Stimulated activated CD4-positive, alpha-beta T cell treated with anti-CD3 and anti-CD28 coated beads, Interleukin-12 subunit alpha, Interleukin-12 subunit beta, amount 100 ng/mL, for 4 hours (primary cell): ENCODE measurements around the gene GNRHR.
"Not testable (repeated sequence)": the region's sequence is repeated elsewhere in the genome, so short reads cannot be mapped to it uniquely, and the experiment has no call there.

ENCODE experiments used
- DNase-seq: peaks from one replicate; pipeline ENCODE4 v3.0.0-alpha.2; 2020

The GNRHR gene, protein sequence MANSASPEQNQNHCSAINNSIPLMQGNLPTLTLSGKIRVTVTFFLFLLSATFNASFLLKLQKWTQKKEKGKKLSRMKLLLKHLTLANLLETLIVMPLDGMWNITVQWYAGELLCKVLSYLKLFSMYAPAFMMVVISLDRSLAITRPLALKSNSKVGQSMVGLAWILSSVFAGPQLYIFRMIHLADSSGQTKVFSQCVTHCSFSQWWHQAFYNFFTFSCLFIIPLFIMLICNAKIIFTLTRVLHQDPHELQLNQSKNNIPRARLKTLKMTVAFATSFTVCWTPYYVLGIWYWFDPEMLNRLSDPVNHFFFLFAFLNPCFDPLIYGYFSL

DNA sequence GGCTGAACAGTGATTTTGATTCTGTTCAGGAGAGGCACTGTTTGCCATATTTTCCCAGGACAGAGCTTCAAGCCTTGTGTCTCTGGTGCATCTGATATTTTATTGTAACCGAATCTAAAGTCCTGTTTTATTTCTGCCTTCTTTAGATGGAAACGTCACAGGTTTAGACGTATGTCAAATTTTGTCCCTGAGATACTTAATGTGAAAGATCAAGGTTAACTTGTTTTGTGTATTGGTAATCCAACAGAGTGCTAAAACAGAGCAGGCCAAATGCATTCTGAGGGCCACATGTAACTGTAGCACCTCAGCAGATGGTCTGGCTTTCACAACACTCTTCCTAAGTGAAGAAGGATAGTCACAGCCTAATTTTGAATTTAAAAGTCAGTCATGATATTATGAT lies at the start of gene GNRHR:
GNRHR (minus strand) TSS at position 101 of the 400 bp plus-strand sequence; CDS start at position 48, 53 bp downstream.
- DNase-seq, result no peak

DNA sequence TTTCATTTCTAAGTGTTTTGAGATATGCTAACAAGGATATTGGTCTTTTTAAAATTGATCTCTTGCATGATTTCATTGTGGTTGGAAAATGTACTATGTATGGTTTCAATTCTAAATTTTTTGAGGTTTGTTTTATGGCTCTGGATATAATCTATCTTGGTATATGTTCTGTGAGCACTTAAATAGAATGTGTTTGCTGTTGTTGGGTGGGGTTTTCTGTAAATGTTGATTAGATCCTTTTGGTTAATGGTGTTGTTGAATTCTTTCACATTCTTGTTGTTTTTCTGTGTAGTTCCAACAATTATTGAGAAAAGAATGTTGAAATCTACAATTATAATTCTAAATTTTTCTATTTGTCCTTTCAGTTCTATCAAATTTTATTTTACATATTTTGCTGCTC lies 42.6 kb upstream of the GNRHR start:
- no peak for DNase-seq

DNA sequence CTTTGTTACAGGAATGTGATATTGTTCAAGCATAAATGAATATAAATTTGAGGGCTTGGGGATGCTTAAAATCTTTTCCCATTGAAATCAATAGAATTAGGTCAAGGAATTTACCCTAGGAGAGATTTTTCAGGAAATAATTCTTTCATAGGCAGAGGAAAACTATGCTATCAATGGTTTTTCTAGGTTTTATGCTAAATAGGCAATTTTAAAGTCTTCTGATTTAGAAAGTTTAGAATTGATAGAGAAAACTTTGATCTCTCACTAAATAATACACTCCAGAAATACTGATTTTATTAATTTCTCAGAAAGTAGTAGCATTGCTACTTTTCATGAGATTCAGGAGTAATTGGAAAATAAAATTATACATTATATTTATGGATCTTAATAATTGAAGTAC lies 36.5 kb upstream of the GNRHR start:
- DNase-seq, result no peak

- DNase-seq, result no peak
These were observed 33.1 kb upstream of the GNRHR start for GRCh38 chr4:67787311-67787710.

DNA sequence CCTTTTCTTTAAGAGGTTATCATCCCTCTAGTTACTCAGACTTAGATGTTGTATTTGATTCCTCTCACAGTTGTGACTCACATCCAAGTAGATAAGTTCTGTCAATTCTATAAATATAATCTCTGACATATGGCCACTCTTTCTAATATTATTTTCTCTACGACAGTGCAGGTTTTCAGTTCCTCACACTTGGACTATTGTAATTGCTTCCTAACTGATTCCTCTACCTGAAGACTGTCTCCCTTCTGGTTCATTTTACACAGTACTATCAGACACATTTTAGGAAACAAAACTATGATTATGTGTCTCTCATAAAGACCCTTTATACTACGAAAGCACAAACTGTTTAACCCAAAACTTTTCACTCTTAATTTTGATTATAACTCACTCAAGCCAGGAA lies 31.3 kb upstream of the GNRHR start:
- DNase-seq, result no peak

DNA sequence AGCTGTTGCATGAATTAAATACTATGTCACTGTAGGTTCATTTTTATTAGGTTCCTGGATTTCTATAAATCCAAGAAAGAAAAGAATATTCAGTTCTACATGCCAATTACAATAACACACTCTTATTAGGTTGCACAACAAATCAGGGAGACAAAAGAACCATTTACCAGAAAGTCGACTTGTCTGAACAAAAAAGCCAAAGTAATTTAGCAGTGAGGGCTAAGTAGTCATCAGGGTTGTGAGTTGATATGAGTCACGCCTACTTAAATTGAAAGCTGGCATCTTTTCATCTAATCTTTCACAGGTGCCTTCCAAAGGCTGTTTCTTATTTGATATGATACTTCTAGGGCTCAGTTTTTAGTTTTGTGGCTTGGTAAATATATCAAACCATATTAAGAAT lies 25.4 kb upstream of the GNRHR start:
- no peak for DNase-seq

- no peak for DNase-seq
These were observed 22.6 kb upstream of the GNRHR start for GRCh38 chr4:67776746-67777145.

GRCh38 chr4:67770422-67770821 lies 16.2 kb upstream of the GNRHR start:
- no peak for DNase-seq

DNA sequence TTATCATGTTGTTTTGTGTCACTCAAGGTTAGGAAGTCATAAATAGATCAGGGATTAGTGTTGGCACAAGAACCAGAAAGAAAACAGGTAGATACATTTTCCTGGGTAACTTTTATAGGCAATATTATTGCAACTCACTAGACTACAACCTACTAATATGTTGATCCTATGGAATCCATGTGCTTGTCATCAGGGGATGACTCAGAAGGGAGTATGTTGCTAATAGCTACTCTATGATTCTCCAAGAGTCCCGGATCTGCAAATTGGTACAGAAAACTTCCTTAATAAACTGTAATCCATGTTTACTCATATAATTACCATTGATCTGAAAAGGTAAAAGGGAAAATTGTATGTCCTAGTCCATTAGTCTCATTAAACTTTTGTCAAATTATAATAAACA lies 11.7 kb upstream of the GNRHR start:
- no peak for DNase-seq

DNA sequence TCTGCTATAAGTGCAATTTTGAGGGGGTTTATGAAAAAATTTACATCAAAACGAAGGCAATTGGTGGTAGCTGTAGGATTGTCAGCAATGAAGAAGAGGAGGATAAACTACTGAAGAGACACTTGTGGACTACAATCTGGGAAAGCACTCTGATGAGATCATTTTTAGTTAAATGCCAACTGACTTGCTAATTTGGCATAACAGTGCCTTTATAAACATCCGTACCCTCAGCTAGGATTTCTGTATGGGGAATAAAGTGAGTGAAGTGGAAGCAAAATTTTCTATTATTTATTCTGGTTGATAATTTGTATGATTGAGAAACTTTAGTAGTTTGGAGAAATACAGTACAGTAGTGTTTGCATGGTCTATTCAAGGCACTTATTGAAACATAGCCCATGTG lies 11.2 kb upstream of the GNRHR start:
- no peak for DNase-seq

GRCh38 chr4:67764183-67764582 lies 10.0 kb upstream of the GNRHR start:
- no peak for DNase-seq

- no peak for DNase-seq
These were observed 7.9 kb upstream of the GNRHR start for GRCh38 chr4:67762086-67762485.

GRCh38 chr4:67756991-67757390 lies 2.8 kb upstream of the GNRHR start:
- DNase-seq, result not testable (repeated sequence)

- no peak for DNase-seq
These were observed 1.8 kb upstream of the GNRHR start for GRCh38 chr4:67755974-67756373.

- no peak for DNase-seq
These were observed 2.9 kb downstream of the GNRHR start for GRCh38 chr4:67751260-67751659.

DNA sequence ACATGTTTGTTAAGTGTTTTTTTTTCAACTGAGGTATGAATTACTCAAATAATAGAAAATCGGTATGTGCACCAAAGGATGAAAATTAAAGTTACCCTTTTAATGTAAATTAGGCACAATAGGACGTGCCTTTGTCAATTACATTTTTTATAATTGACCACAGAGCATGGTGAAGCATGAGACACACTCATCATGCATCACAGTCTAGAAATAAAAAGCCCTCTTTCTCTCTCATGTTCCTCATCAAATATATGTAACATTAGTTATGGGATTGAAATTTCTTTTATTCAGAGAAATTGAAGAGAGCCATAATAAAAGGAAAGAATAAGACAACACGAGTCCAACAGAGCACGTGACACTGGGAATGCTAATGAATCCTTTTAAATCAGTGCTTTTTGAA lies 3.5 kb downstream of the GNRHR start:
- DNase-seq, result no peak

DNA sequence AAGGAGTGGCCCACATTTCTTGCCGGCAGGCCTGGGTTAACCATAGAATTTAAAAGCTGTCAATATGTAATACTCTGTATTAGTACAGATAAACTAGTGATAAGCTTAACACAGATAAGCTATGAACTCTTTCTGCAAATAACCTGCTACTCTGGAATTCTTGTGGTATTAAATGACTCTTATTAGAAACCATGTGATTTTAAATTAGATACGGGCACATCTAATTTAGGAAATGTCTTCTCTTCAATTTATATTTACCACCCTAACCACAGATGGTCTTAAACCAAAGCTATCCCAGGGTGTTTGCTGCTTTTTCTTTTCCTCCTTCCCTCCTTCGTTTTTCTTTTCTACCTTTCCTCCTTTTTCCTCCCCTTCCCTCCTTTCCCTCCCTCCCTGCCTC lies 4.9 kb downstream of the GNRHR start:
- DNase-seq, result no peak

- no peak for DNase-seq
These were observed 7.2 kb downstream of the GNRHR start for GRCh38 chr4:67746797-67747495.

DNA sequence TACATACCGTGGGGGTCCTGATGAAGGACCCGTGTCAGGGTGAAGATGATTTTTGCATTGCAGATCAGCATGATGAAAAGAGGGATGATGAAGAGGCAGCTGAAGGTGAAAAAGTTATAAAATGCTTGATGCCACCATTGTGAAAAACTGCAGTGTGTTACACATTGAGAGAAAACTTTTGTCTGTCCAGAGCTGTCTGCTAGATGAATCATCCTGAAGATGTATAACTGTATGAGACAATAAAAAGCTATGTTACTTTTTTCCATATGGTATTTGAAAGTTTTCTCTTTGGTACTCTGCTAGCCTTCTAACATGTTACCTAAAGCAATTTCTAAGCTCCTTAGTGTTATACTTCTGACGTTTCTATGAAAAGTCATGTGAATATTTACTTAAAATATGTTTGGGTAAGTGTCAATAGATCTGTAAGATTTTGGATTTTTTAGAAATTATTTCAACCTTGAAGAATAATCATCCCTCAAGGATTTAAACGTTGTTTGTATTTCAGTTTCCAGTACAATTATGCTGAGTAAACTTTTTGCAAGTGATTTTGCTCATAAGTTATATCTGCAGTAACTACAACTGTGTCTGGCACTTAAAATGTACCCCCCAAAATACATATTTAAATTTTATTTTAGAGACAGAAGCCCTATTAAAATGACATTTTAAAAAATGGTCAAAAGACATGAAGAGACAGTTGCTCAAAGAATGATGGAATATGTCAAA lies 9.5 kb downstream of the GNRHR start:
- DNase-seq, result no peak

- no peak for DNase-seq
These were observed 11.0 kb downstream of the GNRHR start for GRCh38 chr4:67743194-67743593.

GRCh38 chr4:67736262-67736661 lies 17.9 kb downstream of the GNRHR start:
- no peak for DNase-seq

GRCh38 chr4:67735325-67735724 lies 18.9 kb downstream of the GNRHR start:
- no peak for DNase-seq

DNA sequence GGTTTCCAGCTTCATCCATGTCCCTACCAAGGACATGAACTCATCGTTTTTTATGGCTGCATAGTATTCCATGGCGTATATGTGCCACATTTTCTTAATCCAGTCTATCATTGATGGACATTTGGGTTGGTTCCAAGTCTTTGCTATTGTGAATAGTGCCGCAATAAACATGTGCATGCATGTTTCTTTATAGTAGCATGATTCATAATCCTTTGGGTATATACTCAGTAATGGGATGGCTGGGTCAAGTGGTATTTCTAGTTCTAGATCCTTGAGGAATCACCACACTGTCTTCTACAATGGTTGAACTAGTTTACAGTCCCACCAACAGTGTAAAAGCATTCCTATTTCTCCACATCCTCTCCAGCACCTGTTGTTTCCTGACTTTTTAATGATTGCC lies 23.7 kb downstream of the GNRHR start:
- not testable (repeated sequence) for DNase-seq
